Measurements from ENCODE around the gene KLK1.

Gene KLK1

DNA sequence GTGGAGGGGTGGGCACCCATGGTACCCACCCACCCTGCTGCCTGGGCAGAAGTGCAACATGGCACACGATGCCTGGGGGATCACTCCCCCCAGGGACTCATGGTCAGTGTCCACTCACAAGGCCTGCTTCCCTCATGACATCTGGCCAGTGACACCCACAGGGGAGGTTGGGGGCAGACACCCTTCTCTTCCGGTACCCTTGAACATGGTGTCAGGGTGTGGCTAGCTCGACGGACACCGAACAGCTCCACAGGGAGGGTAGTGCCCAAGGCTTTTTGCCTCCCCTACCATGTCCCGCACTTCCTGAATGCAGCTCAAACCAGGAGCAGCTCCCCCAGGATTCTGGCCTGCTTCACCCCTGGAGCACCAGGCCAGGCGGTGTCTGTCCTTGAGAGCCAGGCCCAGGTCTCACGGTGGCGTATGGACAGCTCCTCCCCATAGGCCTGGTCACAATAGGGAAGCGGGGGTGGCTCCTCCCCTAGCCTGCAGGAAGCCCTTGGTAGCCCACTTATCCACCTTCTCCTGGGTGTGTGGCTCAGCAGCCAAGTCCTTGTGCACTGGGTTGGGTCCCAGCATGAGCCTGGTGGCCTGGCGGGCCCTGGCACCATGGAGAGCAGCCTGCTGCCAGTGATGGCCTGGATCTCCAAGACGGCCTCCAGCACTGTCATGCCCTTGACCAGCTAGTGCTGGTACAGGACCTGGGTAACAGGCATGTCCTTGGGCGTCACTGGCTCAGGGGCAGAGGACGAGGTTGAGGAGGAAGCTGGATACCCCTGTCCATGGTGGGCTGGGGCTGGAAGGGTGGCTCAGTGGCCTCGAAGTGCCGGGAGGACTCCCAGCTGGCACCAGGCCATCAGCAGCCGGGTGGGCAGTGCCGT lies 25.6 kb downstream of the KLK1 start:
- TF ChIP-seq, protein P1, sequence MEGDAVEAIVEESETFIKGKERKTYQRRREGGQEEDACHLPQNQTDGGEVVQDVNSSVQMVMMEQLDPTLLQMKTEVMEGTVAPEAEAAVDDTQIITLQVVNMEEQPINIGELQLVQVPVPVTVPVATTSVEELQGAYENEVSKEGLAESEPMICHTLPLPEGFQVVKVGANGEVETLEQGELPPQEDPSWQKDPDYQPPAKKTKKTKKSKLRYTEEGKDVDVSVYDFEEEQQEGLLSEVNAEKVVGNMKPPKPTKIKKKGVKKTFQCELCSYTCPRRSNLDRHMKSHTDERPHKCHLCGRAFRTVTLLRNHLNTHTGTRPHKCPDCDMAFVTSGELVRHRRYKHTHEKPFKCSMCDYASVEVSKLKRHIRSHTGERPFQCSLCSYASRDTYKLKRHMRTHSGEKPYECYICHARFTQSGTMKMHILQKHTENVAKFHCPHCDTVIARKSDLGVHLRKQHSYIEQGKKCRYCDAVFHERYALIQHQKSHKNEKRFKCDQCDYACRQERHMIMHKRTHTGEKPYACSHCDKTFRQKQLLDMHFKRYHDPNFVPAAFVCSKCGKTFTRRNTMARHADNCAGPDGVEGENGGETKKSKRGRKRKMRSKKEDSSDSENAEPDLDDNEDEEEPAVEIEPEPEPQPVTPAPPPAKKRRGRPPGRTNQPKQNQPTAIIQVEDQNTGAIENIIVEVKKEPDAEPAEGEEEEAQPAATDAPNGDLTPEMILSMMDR (IDR thresholded peaks at IDR 0.05; ENCODE audit: low read depth, low read length) = no peak
- DNase-seq (ENCODE audit: low read depth, low spot score) = no peak
- H3K4me3 ChIP-seq (ENCODE audit: low read depth, low read length) = no peak overlapping the region
- in situ Hi-C loops (cut with HindIII; ENCODE audit: low sequenced_read_pairs) = no loop called here

DNA sequence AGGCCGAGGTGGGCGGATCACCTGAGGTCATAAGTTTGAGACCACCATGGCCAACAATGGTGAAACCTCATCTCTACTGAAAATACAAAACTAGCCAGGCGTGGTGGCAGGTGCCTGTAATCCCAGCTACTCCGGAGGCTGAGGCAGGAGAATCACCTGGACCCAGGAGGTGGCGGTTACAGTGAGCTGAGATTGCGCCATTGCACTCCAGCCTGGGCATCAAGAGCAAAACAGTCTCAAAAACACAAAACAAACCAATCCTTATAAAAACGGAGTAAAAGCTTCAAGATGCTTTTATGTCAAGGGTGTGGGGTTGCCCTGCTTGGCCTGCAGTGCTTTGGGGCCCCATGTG lies 26.2 kb downstream of the KLK1 start:
- in situ Hi-C loops (cut with HindIII; ENCODE audit: low sequenced_read_pairs) = no loop called here
- TF ChIP-seq, protein P1 (IDR thresholded peaks at IDR 0.05; ENCODE audit: low read depth, low read length) = no peak
- no peak overlapping the region for H3K4me3 ChIP-seq (ENCODE audit: low read depth, low read length)
- DNase-seq (ENCODE audit: low read depth, low spot score) = no peak

DNA sequence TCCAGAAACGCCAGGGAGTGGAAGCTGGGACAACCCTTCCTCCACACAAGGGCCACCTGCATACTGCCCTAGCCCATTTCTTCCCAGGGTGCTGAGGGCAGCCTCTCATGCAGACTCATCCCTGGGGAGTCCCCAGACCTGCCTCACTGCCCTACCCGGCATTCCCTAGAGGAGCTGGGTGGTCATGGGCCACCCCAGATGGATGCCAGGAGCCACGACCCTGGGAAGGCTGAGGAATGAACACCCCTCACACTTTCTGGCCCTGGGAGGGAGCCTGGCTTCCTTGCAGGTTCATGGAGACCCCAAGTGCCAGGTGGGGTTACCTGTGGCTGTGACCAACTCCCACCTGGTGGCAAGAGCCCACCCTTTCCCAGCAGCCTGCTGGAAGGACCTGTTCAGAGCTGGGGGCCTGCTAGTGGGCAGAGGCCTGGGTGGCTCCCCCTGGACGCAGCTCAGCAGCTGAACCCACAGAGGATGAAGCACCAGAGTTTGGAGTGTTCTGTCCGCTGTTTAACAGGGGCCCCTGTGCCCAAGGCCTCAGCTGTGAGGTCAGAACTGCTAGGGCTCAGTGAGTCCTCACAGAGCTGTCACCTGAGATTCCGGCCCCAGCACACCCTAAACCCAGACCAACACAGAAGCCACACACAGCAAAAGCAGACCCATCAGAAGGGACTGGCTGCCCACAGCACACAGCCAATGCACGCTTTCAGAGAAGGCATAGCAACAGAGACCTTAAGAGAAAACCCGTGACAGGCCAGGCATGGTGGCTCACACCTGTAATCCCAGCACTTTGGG lies 26.8 kb downstream of the KLK1 start:
- TF ChIP-seq, protein P1 (IDR thresholded peaks at IDR 0.05; ENCODE audit: low read depth, low read length) = no peak
- no peak overlapping the region for H3K4me3 ChIP-seq (ENCODE audit: low read depth, low read length)
- in situ Hi-C loops (cut with HindIII; ENCODE audit: low sequenced_read_pairs) = no loop called here
- DNase-seq (ENCODE audit: low read depth, low spot score) = no peak

DNA sequence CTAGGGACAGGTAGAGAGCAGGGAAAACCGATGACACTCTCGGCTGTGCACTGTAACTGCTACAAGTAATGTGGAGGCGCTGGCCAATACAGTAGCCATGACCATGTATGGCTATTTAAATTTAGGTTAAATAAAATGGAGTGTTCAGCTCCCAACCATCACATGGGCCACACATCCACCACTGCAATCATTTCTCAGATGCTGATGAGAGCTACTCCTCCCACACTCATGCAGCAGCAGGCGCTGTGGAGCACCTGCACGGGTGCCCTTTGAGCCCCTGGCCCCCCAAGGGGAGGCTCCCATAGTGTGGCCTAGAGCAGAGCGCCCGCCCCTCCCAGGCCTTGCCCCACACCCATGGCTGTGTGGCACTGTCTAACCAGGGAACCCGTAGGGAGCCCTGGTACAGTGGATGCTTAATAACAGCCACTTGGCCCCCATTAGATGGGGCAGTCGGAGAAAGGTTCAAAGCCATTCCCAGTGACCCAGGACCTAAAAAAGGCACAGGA lies 27.4 kb downstream of the KLK1 start:
- in situ Hi-C loops (cut with HindIII; ENCODE audit: low sequenced_read_pairs) = no loop called here
- TF ChIP-seq, protein P1 (IDR thresholded peaks at IDR 0.05; ENCODE audit: low read depth, low read length) = no peak
- H3K4me3 ChIP-seq (ENCODE audit: low read depth, low read length) = no peak overlapping the region
- DNase-seq (ENCODE audit: low read depth, low spot score) = no peak

DNA sequence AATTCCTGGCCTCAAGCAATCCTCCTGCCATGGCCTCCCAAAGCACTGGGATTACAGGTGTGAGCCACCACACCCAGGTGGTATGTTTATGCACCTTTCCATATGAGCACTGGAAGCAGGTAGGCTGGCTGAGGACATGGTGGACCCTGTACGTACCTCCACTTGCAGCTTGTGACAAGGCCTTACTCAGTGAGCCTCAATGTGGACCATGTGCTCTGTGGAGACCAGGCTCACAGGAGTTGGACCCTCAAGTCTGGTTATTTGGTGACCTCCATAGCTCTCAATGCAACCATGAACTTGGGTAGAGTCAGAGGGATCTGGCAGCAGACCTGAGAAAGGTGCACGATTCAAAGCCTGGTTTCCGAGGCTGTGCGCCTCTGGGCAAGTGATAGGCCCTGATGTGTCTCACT lies 27.9 kb downstream of the KLK1 start:
- H3K4me3 ChIP-seq (ENCODE audit: low read depth, low read length) = no peak overlapping the region
- TF ChIP-seq, protein P1 (IDR thresholded peaks at IDR 0.05; ENCODE audit: low read depth, low read length) = no peak
- in situ Hi-C loops (cut with HindIII; ENCODE audit: low sequenced_read_pairs) = no loop called here
- DNase-seq (ENCODE audit: low read depth, low spot score) = no peak

DNA sequence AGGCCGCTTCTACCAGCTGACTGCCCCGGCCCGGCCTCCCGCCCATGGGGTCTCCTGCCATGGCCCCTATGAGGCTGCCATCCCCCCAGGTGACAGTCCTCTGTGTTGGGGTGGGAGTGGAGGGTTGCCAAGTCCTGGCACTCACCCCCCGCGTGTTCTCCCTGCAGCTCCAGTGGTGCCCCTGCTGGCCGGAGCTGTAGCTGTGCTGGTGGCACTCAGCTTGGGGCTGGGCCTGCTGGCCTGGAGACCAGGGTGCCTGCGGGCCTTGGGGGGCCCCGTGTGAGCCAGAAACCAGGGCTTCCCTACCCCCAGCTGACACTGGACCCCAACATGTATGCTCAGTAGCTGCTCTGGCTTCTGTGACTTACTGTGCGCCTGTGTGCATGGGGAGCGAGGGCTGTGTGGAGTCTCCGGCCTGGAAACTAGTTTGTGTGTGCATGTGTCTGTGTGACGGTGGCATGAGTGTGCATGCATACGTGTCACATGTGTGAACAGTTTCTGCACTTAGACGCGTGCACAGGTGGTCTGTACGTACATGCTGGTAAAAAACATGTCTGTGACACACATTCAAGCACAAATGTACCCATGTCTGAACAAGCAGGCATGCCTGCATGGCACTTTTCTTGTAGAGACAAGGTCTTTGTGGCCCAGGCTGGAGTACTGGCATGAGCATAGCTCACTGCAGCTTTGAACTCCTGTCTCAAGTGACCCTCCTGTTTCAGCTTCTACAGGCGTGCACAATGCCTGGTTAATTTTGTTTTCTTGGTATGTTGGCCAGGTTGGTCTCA lies 28.5 kb downstream of the KLK1 start:
- TF ChIP-seq, protein P1 (IDR thresholded peaks at IDR 0.05; ENCODE audit: low read depth, low read length) = peak; percentile 8
- no peak for DNase-seq (ENCODE audit: low read depth, low spot score)
- in situ Hi-C loops (cut with HindIII; ENCODE audit: low sequenced_read_pairs) = no loop called here
- H3K4me3 ChIP-seq (ENCODE audit: low read depth, low read length) = no peak overlapping the region
